Measurements from ENCODE around the gene OR52H1. TPM values are rescaled to one million over a fixed set of nuclear protein-coding genes. Genes with fewer than 3 reads are reported as not detected.

Gene OR52H1
- total RNA-seq, 1 donor from 2014 or later: not detected

DNA sequence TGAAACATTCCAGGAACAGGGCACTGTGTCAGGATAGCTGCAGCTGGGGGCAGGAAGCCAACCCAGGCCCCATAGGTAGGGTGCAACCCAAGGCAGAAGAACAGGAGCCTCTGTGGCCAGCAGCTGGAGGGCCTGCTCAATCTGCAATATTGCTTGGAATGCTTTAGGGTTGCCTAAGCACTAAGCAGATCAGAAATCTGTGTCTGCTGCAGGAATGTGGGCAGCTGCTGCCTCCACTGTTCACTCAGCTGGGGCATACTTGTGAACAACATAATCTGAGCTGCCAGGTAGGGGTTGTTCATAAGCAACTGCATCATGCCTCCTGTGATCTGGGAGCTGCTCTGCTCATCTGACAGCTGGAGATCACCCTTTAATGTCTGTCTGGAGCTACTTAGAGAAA, 33.5 kb downstream of the OR52H1 start:
- H3K4me1 ChIP-seq (ENCODE audit: insufficient read depth, low read length): no peaks in the 10 kb centered on the region
- Mint-ChIP-seq H3K4me1 (ENCODE audit: low read depth, unreplicated experiment) (no peaks in the 10 kb centered on the region), H3K4me3 (ENCODE audit: unreplicated experiment) (no peak overlapping the region), H3K9me3 (ENCODE audit: unreplicated experiment) (no peaks in the 10 kb centered on the region), H3K27me3 (ENCODE audit: low read depth, unreplicated experiment) (peaks cover 3% of the 10 kb centered on the region), H3K27ac (ENCODE audit: unreplicated experiment) (no peak overlapping the region), H3K36me3 (ENCODE audit: low read depth, unreplicated experiment) (no peaks in the 10 kb centered on the region)
- no peak for FAIRE-seq
- no peaks in the 10 kb centered on the region for H3K36me3 ChIP-seq (ENCODE audit: insufficient read depth, low read length)
- no peak overlapping the region for H3K9ac ChIP-seq (ENCODE audit: low read length)
- H4K20me1 ChIP-seq (ENCODE audit: insufficient read depth, low read length): no peaks in the 10 kb centered on the region
- H3K9me3 ChIP-seq (ENCODE audit: insufficient read depth, low read depth, low read length): no peaks in the 10 kb centered on the region
- H3K4me2 ChIP-seq (ENCODE audit: low read length): no peak overlapping the region
- DNase-seq (ENCODE audit: low read depth): no peak
- no peaks in the 10 kb centered on the region for H3K79me2 ChIP-seq (ENCODE audit: insufficient read depth, low read length)
- TF ChIP-seq, protein P1, sequence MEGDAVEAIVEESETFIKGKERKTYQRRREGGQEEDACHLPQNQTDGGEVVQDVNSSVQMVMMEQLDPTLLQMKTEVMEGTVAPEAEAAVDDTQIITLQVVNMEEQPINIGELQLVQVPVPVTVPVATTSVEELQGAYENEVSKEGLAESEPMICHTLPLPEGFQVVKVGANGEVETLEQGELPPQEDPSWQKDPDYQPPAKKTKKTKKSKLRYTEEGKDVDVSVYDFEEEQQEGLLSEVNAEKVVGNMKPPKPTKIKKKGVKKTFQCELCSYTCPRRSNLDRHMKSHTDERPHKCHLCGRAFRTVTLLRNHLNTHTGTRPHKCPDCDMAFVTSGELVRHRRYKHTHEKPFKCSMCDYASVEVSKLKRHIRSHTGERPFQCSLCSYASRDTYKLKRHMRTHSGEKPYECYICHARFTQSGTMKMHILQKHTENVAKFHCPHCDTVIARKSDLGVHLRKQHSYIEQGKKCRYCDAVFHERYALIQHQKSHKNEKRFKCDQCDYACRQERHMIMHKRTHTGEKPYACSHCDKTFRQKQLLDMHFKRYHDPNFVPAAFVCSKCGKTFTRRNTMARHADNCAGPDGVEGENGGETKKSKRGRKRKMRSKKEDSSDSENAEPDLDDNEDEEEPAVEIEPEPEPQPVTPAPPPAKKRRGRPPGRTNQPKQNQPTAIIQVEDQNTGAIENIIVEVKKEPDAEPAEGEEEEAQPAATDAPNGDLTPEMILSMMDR (IDR thresholded peaks at IDR 0.05; ENCODE audit: insufficient read depth, low read depth, low read length): no peak
- TF ChIP-seq EZH2 (IDR thresholded peaks at IDR 0.05; ENCODE audit: insufficient read depth, low read length): no peak
- H3K4me3 ChIP-seq (ENCODE audit: insufficient read depth, low read depth, low read length): no peak overlapping the region
- no peaks in the 10 kb centered on the region for H3K27me3 ChIP-seq (ENCODE audit: insufficient read depth, low read length)
- no peak overlapping the region for H2AFZ ChIP-seq (ENCODE audit: low read depth, low read length)
- no peak overlapping the region for H3K27ac ChIP-seq (ENCODE audit: low read depth, low read length)

DNA sequence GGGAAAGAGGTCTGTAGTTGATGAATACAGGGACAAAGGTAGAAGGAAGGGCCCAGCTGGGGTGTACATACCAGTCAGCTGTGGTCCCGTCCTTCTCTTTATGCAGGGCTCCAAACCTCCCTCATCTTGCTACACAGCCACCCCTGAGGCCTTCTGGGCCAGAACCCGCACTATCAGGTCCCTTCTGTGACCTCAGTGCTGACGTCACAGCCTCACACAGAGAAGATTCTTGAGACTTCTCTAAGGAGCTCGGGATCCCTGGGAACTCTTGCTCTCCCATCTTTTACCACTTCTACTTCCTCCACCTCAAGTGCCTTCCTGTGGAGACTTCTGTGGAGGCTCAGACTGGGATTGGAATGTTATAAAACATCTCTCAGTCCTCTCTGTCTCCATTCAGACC, 38.5 kb downstream of the OR52H1 start, which contains the start of gene UBQLN3:
Gene UBQLN3, minus strand, starts transcription at position 155 of the 400 bp plus-strand sequence. CDS start 399 bp downstream, outside the sequence.
- Histone ChIP-seq H3K27me3 (ENCODE audit: insufficient read depth, low read length) (no peaks in the 10 kb centered on the region), H3K9ac (ENCODE audit: low read length) (no peak within 1 kb of the TSS), H3K79me2 (ENCODE audit: insufficient read depth, low read length) (no peaks in the 10 kb centered on the region), H3K4me2 (ENCODE audit: low read length) (no peak within 1 kb of the TSS), H4K20me1 (ENCODE audit: insufficient read depth, low read length) (no peaks in the 10 kb centered on the region), H3K27ac (ENCODE audit: low read depth, low read length) (no peak within 1 kb of the TSS), H3K9me3 (ENCODE audit: insufficient read depth, low read depth, low read length) (no peaks in the 10 kb centered on the region), H3K4me3 (ENCODE audit: insufficient read depth, low read depth, low read length) (no peak within 1 kb of the TSS), H3K36me3 (ENCODE audit: insufficient read depth, low read length) (no peaks in the 10 kb centered on the region), H2AFZ (ENCODE audit: low read depth, low read length) (no peak within 1 kb of the TSS), H3K4me1 (ENCODE audit: insufficient read depth, low read length) (no peaks in the 10 kb centered on the region)
- H3K27ac Mint-ChIP-seq (ENCODE audit: unreplicated experiment): no peak within 1 kb of the TSS
- FAIRE-seq (no peak), DNase-seq (ENCODE audit: low read depth) (no peak)
- TF ChIP-seq, protein P1 (IDR thresholded peaks at IDR 0.05; ENCODE audit: insufficient read depth, low read depth, low read length): no peak
- no peak for TF ChIP-seq EZH2 (IDR thresholded peaks at IDR 0.05; ENCODE audit: insufficient read depth, low read length)
- H3K27me3 Mint-ChIP-seq (ENCODE audit: low read depth, unreplicated experiment): no peaks in the 10 kb centered on the region
- no peak within 1 kb of the TSS for H3K4me3 Mint-ChIP-seq (ENCODE audit: unreplicated experiment)
- no peaks in the 10 kb centered on the region for H3K36me3 Mint-ChIP-seq (ENCODE audit: low read depth, unreplicated experiment)
- peaks cover 2% of the 10 kb centered on the region for H3K9me3 Mint-ChIP-seq (ENCODE audit: unreplicated experiment)
- H3K4me1 Mint-ChIP-seq (ENCODE audit: low read depth, unreplicated experiment): no peaks in the 10 kb centered on the region

DNA sequence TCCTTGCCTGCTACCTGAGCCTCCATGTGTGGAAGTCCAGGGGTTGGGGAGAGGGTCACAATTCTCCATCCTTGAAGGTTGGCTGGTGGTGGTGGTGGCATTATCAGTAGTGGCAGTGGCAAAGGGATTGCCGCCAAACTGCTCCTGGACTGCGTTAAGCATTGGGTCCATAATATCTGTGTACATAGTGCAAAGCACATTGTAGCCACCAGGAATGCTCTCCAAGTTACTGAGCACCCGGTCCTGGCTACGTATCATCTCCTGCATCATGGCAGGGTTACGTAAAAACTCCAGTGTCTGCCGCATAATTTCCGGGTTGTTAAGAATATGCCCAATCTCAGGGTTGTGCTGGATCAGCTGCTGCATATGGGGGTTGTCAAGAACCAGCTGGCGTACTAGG, 39.7 kb downstream of the OR52H1 start:
- Histone ChIP-seq H3K9ac (ENCODE audit: low read length) (no peak overlapping the region), H3K9me3 (ENCODE audit: insufficient read depth, low read depth, low read length) (no peaks in the 10 kb centered on the region), H3K27ac (ENCODE audit: low read depth, low read length) (no peak overlapping the region), H3K4me2 (ENCODE audit: low read length) (no peak overlapping the region), H2AFZ (ENCODE audit: low read depth, low read length) (no peak overlapping the region), H3K36me3 (ENCODE audit: insufficient read depth, low read length) (no peaks in the 10 kb centered on the region), H3K27me3 (ENCODE audit: insufficient read depth, low read length) (no peaks in the 10 kb centered on the region), H4K20me1 (ENCODE audit: insufficient read depth, low read length) (no peaks in the 10 kb centered on the region), H3K4me1 (ENCODE audit: insufficient read depth, low read length) (no peaks in the 10 kb centered on the region), H3K79me2 (ENCODE audit: insufficient read depth, low read length) (no peaks in the 10 kb centered on the region), H3K4me3 (ENCODE audit: insufficient read depth, low read depth, low read length) (no peak overlapping the region)
- Mint-ChIP-seq H3K4me1 (ENCODE audit: low read depth, unreplicated experiment) (no peaks in the 10 kb centered on the region), H3K9me3 (ENCODE audit: unreplicated experiment) (peaks cover 2% of the 10 kb centered on the region), H3K27me3 (ENCODE audit: low read depth, unreplicated experiment) (no peaks in the 10 kb centered on the region), H3K27ac (ENCODE audit: unreplicated experiment) (no peak overlapping the region), H3K4me3 (ENCODE audit: unreplicated experiment) (no peak overlapping the region), H3K36me3 (ENCODE audit: low read depth, unreplicated experiment) (no peaks in the 10 kb centered on the region)
- FAIRE-seq (no peak), DNase-seq (ENCODE audit: low read depth) (no peak)
- TF ChIP-seq, protein P1 (IDR thresholded peaks at IDR 0.05; ENCODE audit: insufficient read depth, low read depth, low read length): no peak
- no peak for TF ChIP-seq EZH2 (IDR thresholded peaks at IDR 0.05; ENCODE audit: insufficient read depth, low read length)
